Prostate gland (tissue), 2 donors: ENCODE data around the gene GNG5. TPM values are rescaled to one million over a fixed set of nuclear protein-coding genes. Genes with fewer than 3 reads are reported as not detected.
A peak's percentile ranks its signal among the peaks of the same experiment; 100 is the strongest.

Source experiments
- DNase-seq: peaks from one replicate; pipeline ENCODE4 v3.0.0-alpha.2; 2019; ENCODE audit warnings: low spot score
- H3K27ac ChIP-seq, 2 donors: fragments of 200-600 bp; sonication (generic); 2 replicates each; pipeline ENCODE4 v1.5.1; 2017 to 2019
- H3K27me3 ChIP-seq: fragments of 200-600 bp; sonication (generic); replicated peaks from 2 replicates; pipeline ENCODE4 v1.5.1; 2019; ENCODE audit not compliant: insufficient read depth
- H3K36me3 ChIP-seq, 2 donors: fragments of 200-600 bp; sonication (generic); 1 replicate in 1 of 2; 2 replicates in 1 of 2; pipeline versions ENCODE4 v1.5.1 to v1.8.1; 2017 to 2019
- H3K4me1 ChIP-seq: fragments of 200-600 bp; sonication (generic); replicated peaks from 2 replicates; pipeline ENCODE4 v1.5.1; 2019
- H3K4me3 ChIP-seq, 2 donors: fragments of 200-600 bp; sonication (generic); 2 replicates each; pipeline ENCODE4 v1.5.1; 2017 to 2019
- H3K9me3 ChIP-seq: fragments of 200-600 bp; sonication (generic); 2 replicates; pipeline ENCODE4 v1.5.1; 2017
- POLR2A ChIP-seq: fragments of 450-650 bp; IDR thresholded peaks from one replicate; pipeline ENCODE4 v1.6.1; 2016; ENCODE audit warnings: antibody characterized with exemption, mild to moderate bottlenecking
- POLR2AphosphoS5 ChIP-seq: sonication (generic); formaldehyde crosslinking; IDR thresholded peaks from one replicate; pipeline ENCODE4 v1.6.1; 2017; ENCODE audit warnings: antibody characterized with exemption
- WGBS: methylation state at CpG from one replicate; pipeline ENCODE4 v1.1.5; 2018; 5-methylcytosine and 5-hydroxymethylcytosine counted together
- intact Hi-C: fragments of 100-400 bp; cut with DNase I; formaldehyde crosslinking; loops from one replicate; pipeline ENCODE4 v1.14.2; 2022
- total RNA-seq, 2 donors: library from RNA; depleted of rRNA; stranded (reverse); fragments of >200 nt; gene quantifications; one replicate each; pipeline ENCODE4 v1.1.0, GENCODE V29; 2016
- TF ChIP-seq, protein P1 (sequence below), 4 experiments: fragments of 200-600 bp in 2 of 4; fragments of 450-650 bp in 2 of 4; sonication (generic) in 2 of 4; IDR thresholded peaks; 1 replicate in 3 of 4; 2 replicates in 1 of 4; pipeline ENCODE4 v1.5.1; 2016 to 2019; ENCODE audit warnings: antibody characterized with exemption in 4 of 4, mild to moderate bottlenecking in 2 of 4, moderate library complexity in 2 of 4

Gene GNG5
- total RNA-seq, 2 donors from 2014 or later = 111 to 116 TPM

DNA sequence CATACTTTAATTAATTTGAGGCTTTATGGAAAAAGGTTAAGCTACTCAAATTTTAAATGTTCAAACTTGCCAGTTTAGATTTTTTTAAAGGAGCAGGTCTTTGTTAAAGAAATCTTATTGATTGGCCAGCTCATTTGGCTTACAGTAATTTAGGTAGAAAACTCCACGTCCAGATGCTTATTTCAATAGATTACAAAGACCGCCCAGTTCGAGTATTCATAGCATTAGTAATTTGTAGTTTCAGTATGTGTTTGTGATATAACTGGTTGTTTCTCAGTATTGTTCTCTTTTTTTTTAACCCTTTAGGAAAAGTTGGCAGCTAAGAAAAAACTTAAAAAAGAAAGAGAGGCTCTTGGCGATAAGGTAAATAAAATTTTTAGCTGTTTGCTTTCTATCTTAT lies 25.7 kb downstream of the GNG5 start:
- intact Hi-C loops = no loop called here
- peaks cover 2% of the 10 kb centered on the region for H3K27me3 ChIP-seq
- peaks cover 0 to 5% of the 10 kb centered on the region in 2 donors for H3K36me3 ChIP-seq
- no peak overlapping the region for H3K27ac ChIP-seq
- peak overlapping the region in 1 of 2 donors; percentile 65 for H3K4me3 ChIP-seq
- TF ChIP-seq, protein P1, sequence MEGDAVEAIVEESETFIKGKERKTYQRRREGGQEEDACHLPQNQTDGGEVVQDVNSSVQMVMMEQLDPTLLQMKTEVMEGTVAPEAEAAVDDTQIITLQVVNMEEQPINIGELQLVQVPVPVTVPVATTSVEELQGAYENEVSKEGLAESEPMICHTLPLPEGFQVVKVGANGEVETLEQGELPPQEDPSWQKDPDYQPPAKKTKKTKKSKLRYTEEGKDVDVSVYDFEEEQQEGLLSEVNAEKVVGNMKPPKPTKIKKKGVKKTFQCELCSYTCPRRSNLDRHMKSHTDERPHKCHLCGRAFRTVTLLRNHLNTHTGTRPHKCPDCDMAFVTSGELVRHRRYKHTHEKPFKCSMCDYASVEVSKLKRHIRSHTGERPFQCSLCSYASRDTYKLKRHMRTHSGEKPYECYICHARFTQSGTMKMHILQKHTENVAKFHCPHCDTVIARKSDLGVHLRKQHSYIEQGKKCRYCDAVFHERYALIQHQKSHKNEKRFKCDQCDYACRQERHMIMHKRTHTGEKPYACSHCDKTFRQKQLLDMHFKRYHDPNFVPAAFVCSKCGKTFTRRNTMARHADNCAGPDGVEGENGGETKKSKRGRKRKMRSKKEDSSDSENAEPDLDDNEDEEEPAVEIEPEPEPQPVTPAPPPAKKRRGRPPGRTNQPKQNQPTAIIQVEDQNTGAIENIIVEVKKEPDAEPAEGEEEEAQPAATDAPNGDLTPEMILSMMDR (IDR thresholded peaks at IDR 0.05) = no peak
- TF ChIP-seq POLR2AphosphoS5 = no peak
- no peak for TF ChIP-seq POLR2A
- no peak for DNase-seq
- H3K9me3 ChIP-seq = no peaks in the 10 kb centered on the region
- H3K4me1 ChIP-seq = peaks cover 3% of the 10 kb centered on the region
- 84% methylated on average over 4 of the region's 4 CpGs for WGBS

DNA sequence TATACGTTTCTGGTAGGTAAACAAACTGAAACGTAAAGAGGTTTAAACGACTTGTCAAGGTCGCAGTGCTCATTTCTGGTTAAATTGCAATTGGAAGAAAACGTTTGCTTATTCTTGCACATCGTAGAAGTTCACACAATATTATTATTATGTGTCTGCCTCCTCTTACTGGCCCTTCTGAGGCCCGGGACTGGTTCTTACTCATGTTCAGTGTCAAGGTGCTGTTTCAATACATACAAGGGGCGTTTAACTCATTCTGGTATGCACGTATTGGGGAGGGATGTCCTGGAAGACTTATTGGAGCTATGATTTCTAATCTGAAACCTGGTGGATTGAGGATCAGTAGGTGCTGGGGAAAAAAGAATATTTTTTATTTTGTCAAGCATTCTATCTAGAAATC lies 26.4 kb downstream of the GNG5 start:
- TF ChIP-seq, protein P1 (IDR thresholded peaks at IDR 0.05) = no peak
- intact Hi-C loops = loop anchor here (2.0 to 10.0 kb wide), 2 partner anchors 93 to 125 kb away; no protein-coding TSS in a partner anchor
- Histone ChIP-seq H3K4me3 (peak overlapping the region; percentile 65 to 76), H3K27me3 (peaks cover 3% of the 10 kb centered on the region), H3K36me3 (peaks cover 0 to 5% of the 10 kb centered on the region in 2 donors), H3K9me3 (no peaks in the 10 kb centered on the region), H3K27ac (peak overlapping the region; percentile 81 to 87), H3K4me1 (peaks cover 3% of the 10 kb centered on the region)
- DNase-seq = no peak
- 5% methylated on average over 9 of the region's 9 CpGs for WGBS

DNA sequence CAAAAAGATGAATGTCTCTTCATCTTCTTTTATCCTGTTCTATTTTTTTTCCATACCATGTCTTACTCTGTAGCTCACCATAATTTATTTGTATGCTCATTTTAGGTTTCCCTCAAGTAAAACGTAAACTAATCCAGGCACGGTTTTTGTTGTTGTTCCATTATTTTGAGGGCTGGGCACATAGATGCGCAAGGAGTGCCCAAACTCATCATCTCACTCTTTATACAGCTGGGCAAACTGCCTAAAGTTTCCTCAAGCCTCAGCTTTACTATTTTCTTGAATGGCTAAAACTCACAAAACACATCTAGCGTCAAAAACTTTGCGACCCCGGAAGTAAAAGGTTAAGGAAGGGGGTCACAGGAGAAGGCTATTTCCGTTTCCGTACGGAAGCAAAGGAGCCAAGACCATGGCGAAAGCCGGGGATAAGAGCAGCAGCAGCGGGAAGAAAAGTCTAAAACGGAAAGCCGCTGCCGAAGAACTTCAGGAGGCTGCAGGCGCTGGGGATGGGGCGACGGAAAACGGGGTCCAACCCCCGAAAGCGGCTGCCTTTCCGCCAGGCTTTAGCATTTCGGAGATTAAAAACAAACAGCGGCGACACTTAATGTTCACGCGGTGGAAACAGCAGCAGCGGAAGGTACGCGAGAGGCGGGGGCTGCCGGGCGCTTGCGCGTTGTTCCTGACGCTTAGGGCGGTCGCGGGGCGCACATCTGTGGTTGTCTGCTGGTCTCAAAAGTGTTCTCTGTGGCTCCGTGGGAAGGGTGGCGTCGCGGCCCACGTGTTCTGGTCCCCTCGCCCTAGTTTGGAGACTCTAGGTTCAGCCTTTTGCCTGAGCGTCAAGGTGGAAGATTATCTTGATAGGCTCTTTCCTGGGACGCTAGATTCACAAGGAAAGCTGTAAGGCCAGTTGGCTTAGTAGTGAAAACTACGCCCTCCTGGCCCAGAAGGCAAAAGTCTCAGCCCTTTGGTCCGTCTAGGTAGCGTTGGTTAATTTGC lies 27.2 kb downstream of the GNG5 start, which contains the start of gene RPF1:
RPF1 (plus strand) TSS at position 391 of the 993 bp plus-strand sequence; CDS start at position 407, 16 bp downstream.
- TF ChIP-seq POLR2AphosphoS5 (peak; percentile 88), POLR2A (peak; percentile 36)
- TF ChIP-seq, protein P1 (IDR thresholded peaks at IDR 0.05) = no peak
- WGBS = 4% methylated on average over 51 of the region's 51 CpGs

DNA sequence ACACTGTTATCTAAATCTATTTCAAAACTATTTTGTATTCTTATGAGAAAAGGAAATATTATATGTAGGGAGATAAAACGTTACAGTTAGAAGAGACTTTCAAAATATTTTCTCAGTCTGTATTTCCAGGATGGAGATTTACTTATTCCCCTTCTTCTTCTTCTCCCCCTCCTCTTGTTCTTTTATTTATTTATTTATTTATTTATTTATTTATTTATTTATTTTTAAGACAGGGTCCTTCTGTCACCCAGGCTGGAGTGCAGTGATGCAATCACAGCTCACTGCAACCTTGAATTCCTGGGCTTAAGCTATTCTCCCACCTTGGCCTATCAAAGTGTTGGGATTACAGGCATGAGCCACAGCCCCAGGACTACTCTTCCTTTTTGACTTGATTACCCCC lies 30.2 kb downstream of the GNG5 start:
- no peak for DNase-seq
- Histone ChIP-seq H3K36me3 (no peaks in the 10 kb centered on the region), H3K9me3 (no peaks in the 10 kb centered on the region), H3K27ac (no peak overlapping the region), H3K4me3 (no peak overlapping the region), H3K4me1 (peaks cover 1% of the 10 kb centered on the region), H3K27me3 (peaks cover 3% of the 10 kb centered on the region)
- intact Hi-C loops = loop anchor here (10.0 kb wide), 1 partner anchor 129 kb away; no protein-coding TSS in a partner anchor
- WGBS = 49% methylated on average over 1 of the region's 1 CpG
- TF ChIP-seq, protein P1 (IDR thresholded peaks at IDR 0.05) = no peak
- no peak for TF ChIP-seq POLR2AphosphoS5
- no peak for TF ChIP-seq POLR2A

More for the DNA sequence above, 27.2 kb downstream of the GNG5 start, which contains the start of gene RPF1:
- Histone ChIP-seq H3K4me3 (peak within 1 kb of the TSS; percentile 65 to 76), H3K9me3 (no peaks in the 10 kb centered on the region), H3K27ac (peak within 1 kb of the TSS; percentile 81 to 87), H3K27me3 (peaks cover 3% of the 10 kb centered on the region), H3K4me1 (peaks cover 3% of the 10 kb centered on the region), H3K36me3 (peaks cover 0 to 5% of the 10 kb centered on the region in 2 donors)
- DNase-seq = peak; percentile 61
- intact Hi-C loops = loop anchor here (2.0 to 10.0 kb wide), 2 partner anchors 94 to 126 kb away; no protein-coding TSS in a partner anchor
